AG09309 (cell line): ENCODE measurements around the gene SREBF1.

Experiments
- DNase-seq: peaks from one replicate; pipeline ENCODE4 v3.0.0-alpha.2; 2010; ENCODE audit warnings: low read depth
- H3K4me3 ChIP-seq: 2 replicates; pipeline ENCODE4 v1.5.1; 2011; ENCODE audit warnings: mild to moderate bottlenecking, low read depth, low read length, moderate library complexity; ENCODE audit not compliant: control insufficient read depth
- TF ChIP-seq, protein P1 (sequence below): IDR thresholded peaks from 2 replicates; pipeline ENCODE4 v1.5.1; 2011; ENCODE audit warnings: mild to moderate bottlenecking, low read depth, low read length, inconsistent platforms; ENCODE audit not compliant: insufficient read depth, control insufficient read depth; ENCODE audit errors: missing control alignments

The SREBF1 gene

DNA sequence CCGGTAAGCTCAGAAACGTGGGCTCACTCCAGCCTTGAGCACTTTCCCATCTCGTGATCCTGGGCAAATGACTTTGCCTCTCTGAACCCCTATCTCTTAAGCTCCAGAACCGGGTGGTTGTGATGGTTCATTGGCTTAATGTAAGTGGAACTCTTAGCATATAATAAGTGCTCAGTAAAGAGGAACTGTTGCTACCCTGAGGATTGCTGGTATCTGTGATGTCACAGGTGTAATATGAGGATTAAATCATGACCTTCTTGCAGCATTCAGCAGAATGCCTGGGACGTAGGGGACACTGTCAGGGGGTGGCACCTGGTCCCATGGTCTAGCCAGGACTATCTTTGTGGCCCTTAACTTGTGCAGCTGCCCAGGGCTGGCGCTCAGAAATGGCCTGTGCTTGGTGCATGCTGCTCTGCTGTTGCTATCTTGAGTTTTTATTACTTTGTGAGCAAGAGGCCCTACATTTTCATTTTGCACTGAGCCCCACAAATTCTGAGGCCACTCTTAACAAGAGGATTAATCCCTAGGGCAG lies 68.8 kb downstream of the SREBF1 start:
- TF ChIP-seq, protein P1, sequence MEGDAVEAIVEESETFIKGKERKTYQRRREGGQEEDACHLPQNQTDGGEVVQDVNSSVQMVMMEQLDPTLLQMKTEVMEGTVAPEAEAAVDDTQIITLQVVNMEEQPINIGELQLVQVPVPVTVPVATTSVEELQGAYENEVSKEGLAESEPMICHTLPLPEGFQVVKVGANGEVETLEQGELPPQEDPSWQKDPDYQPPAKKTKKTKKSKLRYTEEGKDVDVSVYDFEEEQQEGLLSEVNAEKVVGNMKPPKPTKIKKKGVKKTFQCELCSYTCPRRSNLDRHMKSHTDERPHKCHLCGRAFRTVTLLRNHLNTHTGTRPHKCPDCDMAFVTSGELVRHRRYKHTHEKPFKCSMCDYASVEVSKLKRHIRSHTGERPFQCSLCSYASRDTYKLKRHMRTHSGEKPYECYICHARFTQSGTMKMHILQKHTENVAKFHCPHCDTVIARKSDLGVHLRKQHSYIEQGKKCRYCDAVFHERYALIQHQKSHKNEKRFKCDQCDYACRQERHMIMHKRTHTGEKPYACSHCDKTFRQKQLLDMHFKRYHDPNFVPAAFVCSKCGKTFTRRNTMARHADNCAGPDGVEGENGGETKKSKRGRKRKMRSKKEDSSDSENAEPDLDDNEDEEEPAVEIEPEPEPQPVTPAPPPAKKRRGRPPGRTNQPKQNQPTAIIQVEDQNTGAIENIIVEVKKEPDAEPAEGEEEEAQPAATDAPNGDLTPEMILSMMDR: no peak
- no peak for DNase-seq

GRCh38 chr17:17767154-17767869 lies 69.5 kb downstream of the SREBF1 start:
- no peak for DNase-seq
- TF ChIP-seq, protein P1: no peak
- no peak overlapping the region for H3K4me3 ChIP-seq

More for the DNA sequence above, 68.8 kb downstream of the SREBF1 start:
- H3K4me3 ChIP-seq: no peak overlapping the region

- H3K4me3 ChIP-seq: no peak overlapping the region
- no peak for DNase-seq
- TF ChIP-seq, protein P1: no peak
Observed at GRCh38 chr17:17766744-17767120, 70.1 kb downstream of the SREBF1 start.

- DNase-seq: no peak
- no peak overlapping the region for H3K4me3 ChIP-seq
- TF ChIP-seq, protein P1: no peak
Observed at GRCh38 chr17:17766077-17766743, 70.6 kb downstream of the SREBF1 start.

DNA sequence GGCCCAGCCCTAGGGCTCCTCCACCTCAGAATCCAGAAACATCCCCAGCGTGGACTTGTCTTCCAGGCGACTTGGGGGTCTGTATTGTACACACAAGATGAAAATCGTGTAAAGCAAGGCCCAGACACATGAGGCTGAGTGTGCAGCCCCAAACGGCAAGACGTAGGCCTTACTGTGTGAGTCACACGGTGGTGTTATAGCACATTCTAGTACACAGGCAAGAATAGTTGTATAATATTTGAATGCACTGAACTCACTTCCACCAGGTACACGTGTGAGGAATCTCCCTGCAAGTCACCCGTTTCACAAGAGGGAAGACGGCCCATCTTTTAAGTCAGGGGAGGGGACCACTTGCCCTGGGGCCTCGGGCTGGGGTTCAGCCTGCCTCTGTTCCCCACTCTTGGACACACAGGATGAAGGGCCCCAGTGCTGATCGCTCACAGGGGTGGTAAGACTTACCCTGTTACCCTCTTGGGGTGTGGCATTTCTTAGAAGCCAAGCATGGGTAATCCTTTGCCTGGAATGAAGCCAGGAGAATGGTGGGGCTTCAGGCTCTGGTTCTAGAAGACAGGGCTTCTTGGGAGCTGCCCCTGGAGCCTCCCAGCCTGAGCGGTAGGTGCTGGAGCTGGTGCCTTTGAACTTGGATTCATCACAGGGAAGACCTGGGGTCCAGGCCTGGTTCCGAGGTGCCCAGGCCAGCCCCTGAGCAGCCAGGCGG lies 71.3 kb downstream of the SREBF1 start:
- TF ChIP-seq, protein P1: no peak
- H3K4me3 ChIP-seq: no peak overlapping the region
- DNase-seq: no peak

DNA sequence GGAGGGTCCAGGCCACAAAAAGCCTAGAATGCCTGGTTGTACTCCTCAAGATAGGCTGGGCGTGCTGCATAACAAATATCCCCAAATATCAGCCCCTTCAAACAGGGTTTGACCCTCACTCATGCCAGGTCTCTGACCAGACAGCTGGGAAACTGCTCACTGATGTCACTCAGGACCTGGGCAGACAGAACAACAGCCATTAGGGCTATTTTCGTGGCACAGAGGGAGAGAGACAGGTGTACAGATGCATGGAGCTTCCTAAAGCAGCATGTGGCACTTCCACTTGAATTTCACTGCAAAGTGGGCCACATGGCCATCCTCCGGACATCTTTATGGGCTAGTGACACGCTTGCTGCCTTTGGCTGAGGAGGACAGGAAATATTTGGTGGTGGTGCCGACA lies 73.1 kb downstream of the SREBF1 start:
- no peak overlapping the region for H3K4me3 ChIP-seq
- DNase-seq: no peak
- TF ChIP-seq, protein P1: no peak
